H9 (cell line): ENCODE data around the gene ST8SIA6. TPM values are rescaled to one million over a fixed set of nuclear protein-coding genes. Genes with fewer than 3 reads are reported as not detected.

Experiments used
- DNase-seq: peaks from one replicate; pipeline ENCODE4 v3.0.0-alpha.2; 2017
- H2AFZ ChIP-seq: one replicate; pipeline ENCODE4 v1.6.1; 2013; ENCODE audit warnings: mild to moderate bottlenecking, low read length, control low read depth, moderate library complexity
- H2AK5ac ChIP-seq: 2 replicates; pipeline ENCODE4 v1.6.1; 2013; ENCODE audit warnings: low read length, control low read depth, mixed read lengths; ENCODE audit not compliant: insufficient read length
- H2BK120ac ChIP-seq: one replicate; pipeline ENCODE4 v1.6.1; 2013; ENCODE audit warnings: low read depth, mild to moderate bottlenecking, low read length, control low read depth, inconsistent platforms; ENCODE audit not compliant: poor library complexity, severe bottlenecking
- H2BK12ac ChIP-seq: 2 replicates; pipeline ENCODE4 v1.6.1; 2013; ENCODE audit warnings: low read length, control low read depth, mixed read lengths, low read depth; ENCODE audit not compliant: insufficient read length
- H2BK15ac ChIP-seq: 2 replicates; pipeline ENCODE4 v1.6.1; 2013; ENCODE audit warnings: low read depth, low read length, control low read depth
- H2BK20ac ChIP-seq: one replicate; pipeline ENCODE4 v1.6.1; 2013; ENCODE audit warnings: low read depth, mild to moderate bottlenecking, low read length, control low read depth, inconsistent platforms; ENCODE audit not compliant: poor library complexity, severe bottlenecking
- H2BK5ac ChIP-seq: 2 replicates; pipeline ENCODE4 v1.6.1; 2013; ENCODE audit warnings: low read length, control low read depth, mixed read lengths; ENCODE audit not compliant: insufficient read length
- H3K14ac ChIP-seq: 2 replicates; pipeline ENCODE4 v1.6.1; 2013; ENCODE audit warnings: low read length, control low read depth; ENCODE audit not compliant: insufficient read depth
- H3K18ac ChIP-seq: 2 replicates; pipeline ENCODE4 v1.6.1; 2013; ENCODE audit warnings: low read depth, mild to moderate bottlenecking, mixed read lengths, low read length, control low read depth; ENCODE audit not compliant: insufficient read length
- H3K23ac ChIP-seq: 2 replicates; pipeline ENCODE4 v1.6.1; 2013; ENCODE audit warnings: low read length, control low read depth, mixed read lengths, low read depth; ENCODE audit not compliant: insufficient read length
- H3K23me2 ChIP-seq: 2 replicates; pipeline ENCODE4 v1.6.1; 2013; ENCODE audit warnings: low read depth, mild to moderate bottlenecking, mixed read lengths, low read length, control low read depth; ENCODE audit not compliant: insufficient read length, poor library complexity, severe bottlenecking
- H3K27ac ChIP-seq: 2 replicates; pipeline ENCODE4 v1.5.1; 2013; ENCODE audit warnings: low read length, control low read depth, mixed read lengths, low read depth; ENCODE audit not compliant: insufficient read length
- H3K27me3 ChIP-seq: 2 replicates; pipeline ENCODE4 v1.6.1; 2013; ENCODE audit warnings: low read length, control low read depth, inconsistent platforms; ENCODE audit not compliant: insufficient read depth
- H3K4ac ChIP-seq: 2 replicates; pipeline ENCODE4 v1.6.1; 2013; ENCODE audit warnings: low read depth, mild to moderate bottlenecking, control low read depth, inconsistent platforms, low read length, moderate library complexity
- H3K4me1 ChIP-seq: 2 replicates; pipeline ENCODE4 v1.6.1; 2013; ENCODE audit warnings: low read length, control low read depth, inconsistent platforms; ENCODE audit not compliant: insufficient read depth
- H3K4me2 ChIP-seq: 2 replicates; pipeline ENCODE4 v1.6.1; 2013; ENCODE audit warnings: low read length, control low read depth, mixed read lengths; ENCODE audit not compliant: insufficient read length, insufficient read depth
- H3K56ac ChIP-seq: 2 replicates; pipeline ENCODE4 v1.6.1; 2013; ENCODE audit warnings: low read depth, mild to moderate bottlenecking, mixed read lengths, low read length, control low read depth; ENCODE audit not compliant: insufficient read length
- H3K79me1 ChIP-seq: 2 replicates; pipeline ENCODE4 v1.6.1; 2013; ENCODE audit warnings: low read depth, mild to moderate bottlenecking, moderate library complexity, low read length, control low read depth, inconsistent platforms; ENCODE audit not compliant: insufficient read depth, poor library complexity, severe bottlenecking
- H3K79me2 ChIP-seq: 2 replicates; pipeline ENCODE4 v1.6.1; 2013; ENCODE audit warnings: low read length, control low read depth, inconsistent platforms; ENCODE audit not compliant: insufficient read depth
- H3K9ac ChIP-seq: 2 replicates; pipeline ENCODE4 v1.6.1; 2013; ENCODE audit warnings: low read length, control low read depth, mixed read lengths; ENCODE audit not compliant: insufficient read length; ENCODE audit errors: extremely low read depth
- H3K9me3 ChIP-seq: one replicate; pipeline ENCODE4 v1.6.1; 2013; ENCODE audit warnings: low read depth, low read length, inconsistent platforms; ENCODE audit not compliant: control insufficient read depth
- H3T11ph ChIP-seq: one replicate; pipeline ENCODE4 v1.6.1; 2013; ENCODE audit warnings: mild to moderate bottlenecking, low read length, control low read depth, inconsistent platforms
- H4K20me1 ChIP-seq: one replicate; pipeline ENCODE4 v1.6.1; 2013; ENCODE audit not compliant: control insufficient read depth, insufficient read length, insufficient read depth
- H4K5ac ChIP-seq: 2 replicates; pipeline ENCODE4 v1.6.1; 2013; ENCODE audit warnings: low read depth, mild to moderate bottlenecking, mixed read lengths, low read length, control low read depth; ENCODE audit not compliant: insufficient read length
- H4K8ac ChIP-seq: replicated peaks from 2 replicates; pipeline ENCODE4 v1.6.1; 2013; ENCODE audit warnings: low read length, control low read depth, mixed read lengths, low read depth; ENCODE audit not compliant: insufficient read length
- H4K91ac ChIP-seq: 2 replicates; pipeline ENCODE4 v1.6.1; 2013; ENCODE audit warnings: low read depth, mild to moderate bottlenecking, moderate library complexity, mixed read lengths, low read length, control low read depth; ENCODE audit not compliant: insufficient read length
- H3K27ac Mint-ChIP-seq, 3 experiments: 2 replicates in 2 of 3; 3 replicates in 1 of 3; pipeline ENCODE4 v1.8.0; 2020 to 2021; ENCODE audit warnings: mixed read lengths in 3 of 3, mild to moderate bottlenecking in 1 of 3, moderate library complexity in 1 of 3
- H3K27me3 Mint-ChIP-seq: 2 replicates; pipeline ENCODE4 v1.8.0; 2021; ENCODE audit warnings: low read depth, mild to moderate bottlenecking, moderate library complexity, mixed read lengths
- H3K36me3 Mint-ChIP-seq, 3 experiments: 2 replicates in 2 of 3; 3 replicates in 1 of 3; pipeline ENCODE4 v1.8.0; 2020 to 2021; ENCODE audit warnings: low read depth in 3 of 3, mixed read lengths in 3 of 3; ENCODE audit not compliant: insufficient read depth in 1 of 3
- H3K4me1 Mint-ChIP-seq, 2 experiments: 2 replicates each; pipeline ENCODE4 v1.8.0; 2020; ENCODE audit warnings: mixed read lengths in 2 of 2
- H3K4me3 Mint-ChIP-seq, 2 experiments: 2 replicates in 1 of 2; 3 replicates in 1 of 2; pipeline ENCODE4 v1.8.0; 2020 to 2021; ENCODE audit warnings: mild to moderate bottlenecking in 2 of 2, mixed read lengths in 2 of 2, moderate library complexity in 1 of 2
- H3K9me3 Mint-ChIP-seq, 2 experiments: 2 replicates in 1 of 2; 3 replicates in 1 of 2; pipeline ENCODE4 v1.8.0; 2020; ENCODE audit warnings: mild to moderate bottlenecking in 2 of 2, mixed read lengths in 2 of 2, moderate library complexity in 1 of 2
- CTCF ChIP-seq: fragments of 200-600 bp; sonication (generic); conservative IDR thresholded peaks from 3 replicates; pipeline ENCODE4 v1.8.0; 2021; ENCODE audit warnings: antibody characterized with exemption, mild to moderate bottlenecking
- WGBS: extraction: QIAGEN DNeasy Blood & Tissue Kit; methylation state at CpG from one replicate; pipeline ENCODE4 v1.1.7; 2013; ENCODE audit warnings: missing lambda C conversion rate, low lambda C conversion rate, mixed read lengths; ENCODE audit not compliant: insufficient read length; ENCODE audit errors: extremely low coverage; 5-methylcytosine and 5-hydroxymethylcytosine counted together
- total RNA-seq: library from RNA; stranded (reverse); gene quantifications from 2 replicates; pipeline ENCODE4 v1.2.1, GENCODE V29; 2021

The ST8SIA6 gene
- total RNA-seq, 1 experiment from 2014 or later = 0.37 TPM

- Histone ChIP-seq H2AK5ac (no peak overlapping the region), H3K14ac (no peak overlapping the region), H4K20me1 (no peaks in the 10 kb centered on the region), H2BK120ac (no peak overlapping the region), H3K79me2 (no peaks in the 10 kb centered on the region), H3K4ac (no peak overlapping the region), H3K4me1 (peaks cover 2% of the 10 kb centered on the region; the same call in 1 of the 2 replicates), H3K23ac (no peak overlapping the region), H3K56ac (no peak overlapping the region), H3K4me2 (no peak overlapping the region), H2BK12ac (no peak overlapping the region), H2BK15ac (no peak overlapping the region), H3T11ph (no peak overlapping the region), H3K79me1 (no peaks in the 10 kb centered on the region), H4K8ac (no peak overlapping the region), H4K5ac (no peak overlapping the region), H3K18ac (no peak overlapping the region), H2AFZ (no peak overlapping the region), H3K27me3 (no peaks in the 10 kb centered on the region), H3K9me3 (no peaks in the 10 kb centered on the region), H2BK20ac (no peak overlapping the region), H3K9ac (no peak overlapping the region), H3K23me2 (no peaks in the 10 kb centered on the region), H4K91ac (no peak overlapping the region), H3K27ac (no peak overlapping the region), H2BK5ac (no peak overlapping the region)
- no peak for TF ChIP-seq CTCF
- Mint-ChIP-seq H3K9me3 (peaks cover 5 to 6% of the 10 kb centered on the region in 2 experiments; a peak in 3 of 5 replicates), H3K4me1 (peaks cover 29 to 30% of the 10 kb centered on the region in 2 experiments), H3K27me3 (no peaks in the 10 kb centered on the region), H3K27ac (no peak overlapping the region), H3K4me3 (no peak overlapping the region), H3K36me3 (peaks cover 0 to 2% (median 0%) of the 10 kb centered on the region in 3 experiments; a peak in 1 of 7 replicates)
- no peak for DNase-seq
- whole genome bisulfite sequencing = no CpG with 5 or more reads among the region's 4 CpGs
These were observed 72.8 kb downstream of the ST8SIA6 start for GRCh38 chr10:17381502-17382142.
